Adrenal gland (tissue), 12 donors: Measurements from ENCODE around the gene HOXD1. TPM values are rescaled to one million over a fixed set of nuclear protein-coding genes. Genes with fewer than 3 reads are reported as not detected.

Experiments
- DNase-seq, 7 donors: peaks; one replicate each; pipeline ENCODE4 v3.0.0-alpha.2; 2019 to 2020
- H3K27ac ChIP-seq, 5 donors: fragments of 200-600 bp; sonication (generic) in 4 of 5; 1 replicate in 3 of 5; 2 replicates in 2 of 5; pipeline versions ENCODE4 v1.5.1 to v1.8.0; 2016 to 2020; ENCODE audit warnings: mild to moderate bottlenecking in 1 of 5
- H3K27me3 ChIP-seq: fragments of 200-600 bp; 2 replicates; pipeline ENCODE4 v1.8.0; 2021
- H3K36me3 ChIP-seq, 2 donors: fragments of 200-600 bp; replicated peaks in 1 of 2; 1 replicate in 1 of 2; 2 replicates in 1 of 2; pipeline versions ENCODE4 v1.5.1 to v1.8.0; 2018 to 2022
- H3K4me1 ChIP-seq, 2 donors: fragments of 200-600 bp; replicated peaks in 1 of 2; 1 replicate in 1 of 2; 2 replicates in 1 of 2; pipeline versions ENCODE4 v1.5.1 to v1.8.0; 2018 to 2021
- H3K4me3 ChIP-seq, 4 donors: fragments of 200-600 bp; sonication (generic) in 3 of 4; one replicate each; pipeline ENCODE4 v1.5.1; 2016 to 2018
- H3K9me3 ChIP-seq, 3 donors: fragments of 200-600 bp; sonication (generic) in 1 of 3; replicated peaks in 1 of 3; 1 replicate in 2 of 3; 2 replicates in 1 of 3; pipeline versions ENCODE4 v1.5.1 to v1.8.0; 2016 to 2021
- POLR2A ChIP-seq, 2 donors: fragments of 450-650 bp; IDR thresholded peaks; one replicate each; pipeline ENCODE4 v1.6.1; 2017; ENCODE audit warnings: antibody characterized with exemption in 2 of 2, mild to moderate bottlenecking in 2 of 2, moderate library complexity in 1 of 2
- WGBS, 4 donors: extraction: QIAGEN DNeasy Blood & Tissue Kit in 2 of 4; methylation state at CpG; one replicate each; pipeline versions ENCODE4 v1.1.5 to v1.1.7; 2013 to 2017; 5-methylcytosine and 5-hydroxymethylcytosine counted together
- intact Hi-C, 2 donors: fragments of 100-400 bp; cut with DNase I; formaldehyde crosslinking; loops; one replicate each; pipeline versions ENCODE4 v1.14.1 to v1.15.0; 2022 to 2023
- polyA plus RNA-seq, 3 donors: library from polyadenylated mRNA; stranded (reverse); fragments of 200-250 nt in 2 of 3; fragments of 350-450 nt in 1 of 3; fragmentation: Illumina TruSeq in 1 of 3; extraction: RNeasy Lipid Tissue Mini Kit (QIAGEN cat#74804) in 1 of 3; gene quantifications; one replicate each; pipeline ENCODE4 v1.2.3, GENCODE V29; 2013 to 2014
- total RNA-seq, 9 donors: library from RNA; depleted of rRNA in 4 of 9; stranded (reverse); fragments of >200 nt in 4 of 9; fragments of 120-200 nt in 1 of 9; fragmentation: NEBNext Ultra II Directional in 1 of 9; extraction: Animal tissue kit (Norgen Biotek cat#: 25700) in 1 of 9; gene quantifications; one replicate each; pipeline versions ENCODE4 v1.1.0 to v1.2.4, GENCODE V29; 2013 to 2023
- TF ChIP-seq, protein P1 (sequence below), 6 experiments: fragments of 450-650 bp in 4 of 6; fragments of 200-600 bp in 2 of 6; sonication (generic) in 1 of 6; IDR thresholded peaks; 1 replicate in 5 of 6; 2 replicates in 1 of 6; pipeline versions ENCODE4 v1.5.1 to v1.8.0; 2016 to 2021; ENCODE audit warnings: antibody characterized with exemption in 6 of 6, mild to moderate bottlenecking in 2 of 6, moderate library complexity in 1 of 6
- donor health status: healthy with polysubstance abuse.
- donor health status: Bipolar disorder and iron deficiency.
- donor health status: DM: yes; HTN: yes; CAD: no.
- donor health status: DM: no; HTN: no; CAD: no.
- donor health status: DM: no; HTN: no; CAD: no.
- donor health status: DM: yes; HTN: yes; CAD: no.

HOXD1 gene
- total and polyA plus RNA-seq, 12 donors: 0.18 to 0.72 (median 0.31) TPM; not detected in 4

- WGBS, 4 donors: 7 to 35% (median 14%) methylated on average over 9 to 48 of the region's 48 CpGs
- H3K4me1 ChIP-seq: peaks cover 20 to 32% of the 10 kb centered on the region in 2 donors
- intact Hi-C loops: loop anchor here (2.0 to 5.0 kb wide), 3 partner anchors 312 to 497 kb away; no protein-coding TSS in a partner anchor
- no peaks in the 10 kb centered on the region for H3K27me3 ChIP-seq
- peak overlapping the region; percentile 12 to 97 (median 78) for H3K27ac ChIP-seq
- peak overlapping the region in 2 of 4 donors; percentile 38 to 96 for H3K4me3 ChIP-seq
- peak; percentile 63 to 84 (median 80) for DNase-seq
- H3K9me3 ChIP-seq: no peaks in the 10 kb centered on the region
- H3K36me3 ChIP-seq: no peaks in the 10 kb centered on the region
- no peak for TF ChIP-seq POLR2A (IDR thresholded peaks at IDR 0.05)
- TF ChIP-seq, protein P1, sequence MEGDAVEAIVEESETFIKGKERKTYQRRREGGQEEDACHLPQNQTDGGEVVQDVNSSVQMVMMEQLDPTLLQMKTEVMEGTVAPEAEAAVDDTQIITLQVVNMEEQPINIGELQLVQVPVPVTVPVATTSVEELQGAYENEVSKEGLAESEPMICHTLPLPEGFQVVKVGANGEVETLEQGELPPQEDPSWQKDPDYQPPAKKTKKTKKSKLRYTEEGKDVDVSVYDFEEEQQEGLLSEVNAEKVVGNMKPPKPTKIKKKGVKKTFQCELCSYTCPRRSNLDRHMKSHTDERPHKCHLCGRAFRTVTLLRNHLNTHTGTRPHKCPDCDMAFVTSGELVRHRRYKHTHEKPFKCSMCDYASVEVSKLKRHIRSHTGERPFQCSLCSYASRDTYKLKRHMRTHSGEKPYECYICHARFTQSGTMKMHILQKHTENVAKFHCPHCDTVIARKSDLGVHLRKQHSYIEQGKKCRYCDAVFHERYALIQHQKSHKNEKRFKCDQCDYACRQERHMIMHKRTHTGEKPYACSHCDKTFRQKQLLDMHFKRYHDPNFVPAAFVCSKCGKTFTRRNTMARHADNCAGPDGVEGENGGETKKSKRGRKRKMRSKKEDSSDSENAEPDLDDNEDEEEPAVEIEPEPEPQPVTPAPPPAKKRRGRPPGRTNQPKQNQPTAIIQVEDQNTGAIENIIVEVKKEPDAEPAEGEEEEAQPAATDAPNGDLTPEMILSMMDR (IDR thresholded peaks at IDR 0.05): peak; percentile 89 to 99 (median 95)
These were observed 47.8 kb upstream of the HOXD1 start for GRCh38 chr2:176140513-176141317.

DNA sequence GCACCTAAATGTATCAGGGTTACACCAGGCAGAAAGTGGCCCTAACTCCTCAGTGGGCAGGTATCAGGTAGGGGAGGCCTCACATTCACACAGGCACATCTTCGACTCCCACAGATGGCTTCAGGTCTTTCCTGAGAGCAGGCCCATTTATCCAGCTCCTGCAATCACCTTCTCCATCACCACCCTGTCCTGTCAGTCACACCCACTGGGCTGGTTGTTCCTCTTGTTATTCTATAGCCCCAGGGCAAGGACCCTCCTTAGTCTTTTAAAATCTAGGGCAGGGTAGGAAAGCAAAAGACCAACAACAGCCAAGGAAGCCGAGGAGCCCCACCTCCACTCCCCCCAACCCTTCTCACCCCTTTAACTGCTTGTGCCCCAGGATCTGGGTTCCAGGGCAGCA, 46.2 kb upstream of the HOXD1 start:
- no peaks in the 10 kb centered on the region for H3K9me3 ChIP-seq
- no peak overlapping the region for H3K27ac ChIP-seq
- no peak overlapping the region for H3K4me3 ChIP-seq
- DNase-seq: peak in 1 of 7 donors; percentile 8
- H3K27me3 ChIP-seq: no peaks in the 10 kb centered on the region
- 86 to 97% (median 87%) methylated on average over 2 of the region's 2 CpGs for WGBS, 4 donors
- TF ChIP-seq, protein P1 (IDR thresholded peaks at IDR 0.05): no peak
- TF ChIP-seq POLR2A (IDR thresholded peaks at IDR 0.05): no peak
- intact Hi-C loops: loop anchor here (5.0 kb wide), 2 partner anchors 310 to 495 kb away; no protein-coding TSS in a partner anchor
- no peaks in the 10 kb centered on the region for H3K36me3 ChIP-seq
- H3K4me1 ChIP-seq: peaks cover 18 to 37% of the 10 kb centered on the region in 2 donors

- no peaks in the 10 kb centered on the region for H3K36me3 ChIP-seq
- DNase-seq: no peak
- TF ChIP-seq POLR2A (IDR thresholded peaks at IDR 0.05): no peak
- TF ChIP-seq, protein P1 (IDR thresholded peaks at IDR 0.05): no peak
- no peak overlapping the region for H3K27ac ChIP-seq
- no peaks in the 10 kb centered on the region for H3K9me3 ChIP-seq
- peaks cover 0 to 15% of the 10 kb centered on the region in 2 donors for H3K4me1 ChIP-seq
- H3K27me3 ChIP-seq: no peaks in the 10 kb centered on the region
- no peak overlapping the region for H3K4me3 ChIP-seq
- intact Hi-C loops: loop anchor here in 1 of 2 donors (5.0 kb wide), 1 partner anchor 412 kb away; no protein-coding TSS in a partner anchor
- WGBS, 4 donors: 76 to 91% (median 86%) methylated on average over 4 of the region's 4 CpGs
These were observed 43.1 kb upstream of the HOXD1 start for GRCh38 chr2:176145085-176145969.

DNA sequence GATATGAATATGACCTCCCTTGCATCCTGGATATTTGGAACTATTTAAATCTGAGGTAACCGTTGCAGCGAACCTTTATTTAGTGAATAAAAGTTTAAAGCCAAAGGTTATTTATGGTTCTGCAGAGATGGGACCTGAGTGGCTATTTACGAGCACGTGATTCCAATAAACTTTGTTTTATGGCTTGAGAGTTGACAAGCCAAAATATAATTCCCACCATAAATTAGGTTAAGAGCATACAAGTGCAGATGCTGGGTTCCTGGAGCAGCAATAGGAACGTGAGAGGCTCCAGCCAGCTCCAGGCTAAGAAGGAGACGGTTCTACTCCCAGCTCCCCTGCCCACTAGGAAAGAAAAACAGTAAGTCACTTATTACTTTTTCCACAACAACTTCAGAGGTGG, 42.4 kb upstream of the HOXD1 start:
- Histone ChIP-seq H3K4me1 (peaks cover 0 to 9% of the 10 kb centered on the region in 2 donors), H3K27ac (no peak overlapping the region), H3K9me3 (no peaks in the 10 kb centered on the region), H3K4me3 (no peak overlapping the region), H3K36me3 (no peaks in the 10 kb centered on the region), H3K27me3 (no peaks in the 10 kb centered on the region)
- intact Hi-C loops: loop anchor here in 1 of 2 donors (5.0 kb wide), 1 partner anchor 411 kb away; no protein-coding TSS in a partner anchor
- DNase-seq: peak in 1 of 7 donors; percentile 42
- 67 to 75% (median 71%) methylated on average over 6 of the region's 6 CpGs for WGBS, 4 donors
- TF ChIP-seq, protein P1 (IDR thresholded peaks at IDR 0.05): no peak
- TF ChIP-seq POLR2A (IDR thresholded peaks at IDR 0.05): no peak
